DMS114 treated with DMSO at 0.1 percent for 48 hours (cell line): ENCODE data around the gene NSMCE1.
"Not testable (repeated sequence)": the region's sequence is repeated elsewhere in the genome, so short reads cannot be mapped to it uniquely, and the experiment has no call there.

ENCODE experiments used
- DNase-seq: peaks from one replicate; lab custom pipeline; 2025; ENCODE audit not compliant: unreplicated experiment; lab: John Stamatoyannopoulos, UW

NSMCE1 gene

GRCh38 chr16:27220527-27220926, 48.0 kb downstream of the NSMCE1 start:
- no peak for DNase-seq

- no peak for DNase-seq
Observed at GRCh38 chr16:27220120-27220519, 48.5 kb downstream of the NSMCE1 start.

- no peak for DNase-seq
Observed at GRCh38 chr16:27219161-27219560, 49.4 kb downstream of the NSMCE1 start.

DNA sequence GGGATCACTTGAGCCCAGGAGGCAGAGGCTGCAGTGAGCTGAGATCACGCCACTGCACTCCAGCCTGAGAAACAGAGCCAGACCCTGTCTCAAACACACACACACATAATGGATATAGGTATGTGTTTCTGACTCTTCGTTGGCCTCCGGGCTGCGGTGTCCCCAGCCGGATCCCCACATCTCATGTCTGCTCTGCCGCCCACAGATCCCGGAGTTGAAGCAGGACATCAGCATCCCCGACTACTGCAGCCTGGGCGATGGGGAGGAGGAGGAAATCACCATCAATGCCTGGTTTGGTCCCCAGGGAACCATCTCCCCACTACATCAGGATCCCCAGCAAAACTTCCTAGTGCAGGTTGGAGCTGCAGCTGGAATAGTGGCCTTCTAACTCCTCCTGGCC, 49.8 kb downstream of the NSMCE1 start:
- no peak for DNase-seq

- DNase-seq: no peak
Observed at GRCh38 chr16:27217256-27217655, 51.3 kb downstream of the NSMCE1 start.

GRCh38 chr16:27216297-27216885, 52.2 kb downstream of the NSMCE1 start:
- DNase-seq: no peak

- DNase-seq: no peak
Observed at GRCh38 chr16:27215660-27216059, 52.9 kb downstream of the NSMCE1 start.

- DNase-seq: no peak
Observed at GRCh38 chr16:27214084-27214961, 54.2 kb downstream of the NSMCE1 start.

- DNase-seq: no peak
Observed at GRCh38 chr16:27211026-27211425, 57.5 kb downstream of the NSMCE1 start.

- DNase-seq: no peak
Observed at GRCh38 chr16:27210174-27210573, 58.4 kb downstream of the NSMCE1 start.

GRCh38 chr16:27209591-27209990, 59.0 kb downstream of the NSMCE1 start:
- no peak for DNase-seq

GRCh38 chr16:27208796-27209195, 59.8 kb downstream of the NSMCE1 start:
- no peak for DNase-seq

DNA sequence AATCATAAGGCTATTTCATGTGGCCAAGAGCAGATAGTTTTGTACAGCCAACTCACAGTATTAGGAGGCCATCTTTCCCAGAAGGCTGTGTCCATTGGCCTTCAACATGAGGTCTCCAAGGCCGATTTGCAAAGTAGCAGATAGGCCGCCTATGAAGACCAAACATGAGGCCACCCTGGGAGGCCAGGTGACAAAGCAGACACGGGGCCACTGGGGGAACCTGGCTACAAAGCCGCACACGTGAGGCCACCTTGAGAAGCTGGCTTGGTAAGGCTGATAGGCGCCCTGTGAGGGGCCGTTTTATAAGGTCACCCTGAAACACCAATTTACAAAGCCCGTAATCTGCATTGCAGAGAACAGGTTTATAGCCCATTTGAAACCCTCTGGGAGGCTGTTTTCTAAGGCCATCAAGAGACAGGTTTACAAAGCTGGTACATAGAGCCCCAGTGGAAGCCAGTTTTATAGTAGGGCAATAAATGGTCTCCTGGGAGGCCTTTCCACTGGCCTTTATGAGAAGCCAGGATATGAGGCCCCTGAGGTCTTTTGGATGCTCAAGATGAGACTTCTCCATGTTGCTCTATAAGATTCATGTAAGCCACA, 60.4 kb downstream of the NSMCE1 start:
- DNase-seq: no peak

DNA sequence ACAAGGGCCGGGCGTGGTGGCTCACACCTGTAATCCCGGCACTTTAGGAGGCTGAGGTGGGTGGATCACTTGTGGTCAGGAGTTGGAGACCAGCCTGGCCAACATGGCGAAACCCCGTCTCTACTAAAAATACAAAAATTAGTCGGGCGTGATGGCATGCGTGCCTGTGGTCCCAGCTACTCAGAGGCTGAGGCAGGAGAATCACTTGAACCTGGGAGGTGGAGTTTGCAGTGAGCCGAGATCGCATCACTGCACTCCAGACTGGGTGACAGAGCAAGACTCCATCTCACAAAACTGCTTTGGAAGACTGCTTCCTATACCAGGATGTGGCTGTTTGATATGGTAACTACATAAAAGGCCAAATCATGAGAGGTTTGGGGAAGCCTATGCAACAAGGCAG, 61.5 kb downstream of the NSMCE1 start:
- not testable (repeated sequence) for DNase-seq

DNA sequence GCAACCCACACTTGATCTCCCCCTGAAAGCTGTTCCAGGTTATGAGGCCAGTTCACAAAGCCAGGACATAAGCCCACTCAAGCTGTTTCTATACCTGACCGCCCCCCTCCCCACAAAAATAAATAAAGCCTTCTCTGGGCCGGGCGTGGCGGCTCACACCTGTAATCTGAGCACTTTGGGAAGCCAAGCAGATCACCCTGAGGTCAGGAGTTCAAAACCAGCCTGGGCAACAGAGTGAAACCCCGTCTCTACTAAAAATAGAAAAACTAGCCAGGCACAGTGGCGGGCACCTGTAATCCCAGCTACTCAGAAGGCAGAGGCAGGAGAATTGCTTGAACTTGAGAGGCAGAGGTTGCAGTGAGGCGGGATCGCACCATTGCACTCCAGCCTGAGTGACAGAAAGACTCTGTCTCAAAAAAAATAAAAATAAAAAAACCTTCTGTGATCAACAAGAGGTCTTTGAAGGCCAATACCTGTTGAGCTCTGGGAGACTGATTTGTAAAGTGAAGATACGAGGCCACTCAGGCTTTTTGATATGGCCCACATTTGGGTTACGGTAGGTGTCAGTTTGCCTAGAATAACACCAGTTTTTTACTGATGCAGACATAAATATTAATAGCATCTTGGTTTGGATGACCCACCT, 63.0 kb downstream of the NSMCE1 start:
- DNase-seq: no peak

DNA sequence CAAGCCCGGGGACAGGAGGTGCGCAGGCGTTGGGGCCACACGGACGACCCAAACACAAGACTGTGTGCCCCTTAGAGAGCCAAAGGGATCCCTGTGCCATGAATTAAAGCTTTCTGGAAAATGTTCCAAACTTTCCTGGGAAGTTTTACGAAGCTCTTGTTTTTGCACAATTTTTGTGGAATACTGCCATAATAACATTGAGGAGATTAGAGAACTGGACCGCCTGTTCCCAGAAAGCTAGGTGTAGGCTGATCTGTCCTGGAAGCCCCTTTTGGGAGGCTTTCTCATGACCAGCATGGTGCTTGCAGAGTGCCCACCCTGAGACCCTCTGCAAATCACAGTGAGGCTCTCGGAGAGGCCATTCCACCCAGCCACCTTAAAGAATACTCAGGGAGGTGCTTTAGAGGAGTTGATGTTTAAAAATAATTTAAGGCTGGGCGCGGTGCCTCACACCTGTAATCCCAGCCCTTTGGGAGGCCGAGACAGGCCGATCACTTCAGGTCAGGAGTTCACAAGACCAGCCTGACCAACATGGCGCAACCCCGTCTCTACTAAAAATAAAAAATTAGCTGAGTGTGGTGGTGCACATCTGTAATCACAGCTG, 64.2 kb downstream of the NSMCE1 start:
- DNase-seq: no peak

GRCh38 chr16:27203507-27204311, 64.9 kb downstream of the NSMCE1 start, which contains the start of gene KDM8:
Gene KDM8, plus strand, starts transcription at chr16:27203526. Its CDS starts 6,598 bp downstream, at chr16:27210124.
- peak; percentile 95 for DNase-seq

GRCh38 chr16:27202923-27203506, 65.6 kb downstream of the NSMCE1 start:
- DNase-seq: no peak

- DNase-seq: not testable (repeated sequence)
Observed at GRCh38 chr16:27200914-27201313, 67.7 kb downstream of the NSMCE1 start.

DNA sequence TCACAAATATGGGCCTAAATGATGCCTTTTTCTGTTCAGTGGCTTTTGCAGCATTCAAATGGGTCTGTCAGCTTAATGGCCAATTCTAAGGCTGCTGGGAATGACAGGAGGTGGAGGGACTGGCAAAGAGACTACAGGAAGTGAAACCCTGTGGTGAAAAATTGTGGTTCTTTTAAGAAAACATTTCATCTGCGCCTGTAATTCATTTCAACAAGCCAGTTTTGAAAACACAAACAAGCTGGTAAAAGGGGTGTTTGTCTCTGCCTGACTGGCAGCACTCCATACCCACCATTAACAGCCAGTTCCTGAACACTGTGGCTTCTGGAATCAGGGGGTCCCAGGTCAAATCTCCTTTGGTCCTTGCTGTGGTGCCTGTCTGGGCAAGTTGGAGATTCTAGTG, 68.8 kb downstream of the NSMCE1 start:
- no peak for DNase-seq
